HepG2 (cell line): ENCODE measurements around the gene NOL4L. TPM values are rescaled to one million over a fixed set of nuclear protein-coding genes. Genes with fewer than 3 reads are reported as not detected.

Experiments
- AGO2 ChIP-seq: fragments of 200-400 bp; formaldehyde crosslinking; optimal IDR thresholded peaks from 2 replicates; pipeline ENCODE3; 2017; ENCODE audit warnings: mild to moderate bottlenecking, low read depth, low read length, moderate library complexity
- JARID2 ChIP-seq: sonication (generic); formaldehyde crosslinking; IDR thresholded peaks from 2 replicates; pipeline ENCODE4 v1.8.1; 2023; ENCODE audit warnings: missing genetic modification reagents, inconsistent platforms; ENCODE audit not compliant: insufficient replicate concordance
- KDM6A ChIP-seq: IDR thresholded peaks from 2 replicates; pipeline ENCODE4 v1.6.1; 2016; ENCODE audit warnings: low read depth
- MAFF ChIP-seq: IDR thresholded peaks from 2 replicates; pipeline ENCODE4 v1.6.1; 2011; ENCODE audit warnings: low read depth, low read length, improper control_type of control experiment
- MAX ChIP-seq: IDR thresholded peaks from 2 replicates; pipeline ENCODE4 v1.6.1; 2012; ENCODE audit warnings: inconsistent platforms
- POLR2AphosphoS5 ChIP-seq: IDR thresholded peaks from 2 replicates; pipeline ENCODE4 v1.6.1; 2012; ENCODE audit warnings: low read depth, low read length
- PPARG ChIP-seq: conservative IDR thresholded peaks from 2 replicates; pipeline ENCODE4 v1.6.1; 2016; ENCODE audit warnings: missing biosample characterization, missing genetic modification reagents
- RNF219 ChIP-seq: sonication (generic); formaldehyde crosslinking; IDR thresholded peaks from 2 replicates; pipeline ENCODE4 v1.5.0; 2020; ENCODE audit warnings: mild to moderate bottlenecking, missing genetic modification reagents
- SRSF1 ChIP-seq: fragments of 200-400 bp; formaldehyde crosslinking; optimal IDR thresholded peaks from 2 replicates; pipeline ENCODE3; 2017; ENCODE audit warnings: mild to moderate bottlenecking, low read depth, low read length, moderate library complexity
- TBX3 ChIP-seq: fragments of 450-650 bp; IDR thresholded peaks from 2 replicates; pipeline ENCODE4 v1.6.1; 2017; ENCODE audit warnings: antibody characterized with exemption, mild to moderate bottlenecking, inconsistent platforms, borderline replicate concordance
- ZBTB49 ChIP-seq: sonication (generic); formaldehyde crosslinking; IDR thresholded peaks from 2 replicates; pipeline ENCODE4 v1.4.0; 2020; ENCODE audit warnings: missing genetic modification reagents, borderline replicate concordance
- ZNF563 ChIP-seq: sonication (generic); formaldehyde crosslinking; IDR thresholded peaks from 2 replicates; pipeline ENCODE4 v1.8.0; 2022; ENCODE audit warnings: mild to moderate bottlenecking, moderate library complexity, missing genetic modification reagents
- ZNF800 ChIP-seq: sonication (generic); formaldehyde crosslinking; IDR thresholded peaks from 2 replicates; pipeline ENCODE4 v1.4.0; 2020; ENCODE audit warnings: missing genetic modification reagents
- ZSCAN20 ChIP-seq: sonication (generic); formaldehyde crosslinking; IDR thresholded peaks from 2 replicates; pipeline ENCODE4 v1.4.0; 2020; ENCODE audit warnings: missing genetic modification reagents, mild to moderate bottlenecking, borderline replicate concordance
- polyA plus RNA-seq, 8 experiments: library from polyadenylated mRNA; depleted of rRNA in 3 of 8; stranded (reverse) in 7 of 8; unstranded in 1 of 8; fragments of >200 nt; fragmentation: Illumina TruSeq in 4 of 8; extraction: Trizol in 4 of 8; gene quantifications; 2 replicates each; pipeline versions ENCODE4 v1.2.1 to v1.2.3, GENCODE V29; 2011 to 2016; ENCODE audit warnings: low read depth in 4 of 8, missing spikeins in 1 of 8, mixed read lengths in 1 of 8; ENCODE audit not compliant: insufficient read depth in 1 of 8
- total RNA-seq, 5 experiments: library from RNA; depleted of rRNA; stranded (reverse); fragments of >200 nt; fragmentation: Illumina TruSeq; extraction: Trizol; gene quantifications; 2 replicates each; pipeline ENCODE4 v1.2.3, GENCODE V29; 2016; ENCODE audit warnings: low read depth in 1 of 5
- TF ChIP-seq, protein P1 (sequence below): sonication (generic); formaldehyde crosslinking; IDR thresholded peaks from 2 replicates; pipeline ENCODE4 v1.8.1; 2023; ENCODE audit warnings: mild to moderate bottlenecking, missing genetic modification reagents, borderline replicate concordance

Gene NOL4L
- total and polyA plus RNA-seq, 2 of the 13 experiments (the other 11 are each of a cell fraction or from before 2014, with no cell fraction given), result 16.6 to 35.4 TPM

DNA sequence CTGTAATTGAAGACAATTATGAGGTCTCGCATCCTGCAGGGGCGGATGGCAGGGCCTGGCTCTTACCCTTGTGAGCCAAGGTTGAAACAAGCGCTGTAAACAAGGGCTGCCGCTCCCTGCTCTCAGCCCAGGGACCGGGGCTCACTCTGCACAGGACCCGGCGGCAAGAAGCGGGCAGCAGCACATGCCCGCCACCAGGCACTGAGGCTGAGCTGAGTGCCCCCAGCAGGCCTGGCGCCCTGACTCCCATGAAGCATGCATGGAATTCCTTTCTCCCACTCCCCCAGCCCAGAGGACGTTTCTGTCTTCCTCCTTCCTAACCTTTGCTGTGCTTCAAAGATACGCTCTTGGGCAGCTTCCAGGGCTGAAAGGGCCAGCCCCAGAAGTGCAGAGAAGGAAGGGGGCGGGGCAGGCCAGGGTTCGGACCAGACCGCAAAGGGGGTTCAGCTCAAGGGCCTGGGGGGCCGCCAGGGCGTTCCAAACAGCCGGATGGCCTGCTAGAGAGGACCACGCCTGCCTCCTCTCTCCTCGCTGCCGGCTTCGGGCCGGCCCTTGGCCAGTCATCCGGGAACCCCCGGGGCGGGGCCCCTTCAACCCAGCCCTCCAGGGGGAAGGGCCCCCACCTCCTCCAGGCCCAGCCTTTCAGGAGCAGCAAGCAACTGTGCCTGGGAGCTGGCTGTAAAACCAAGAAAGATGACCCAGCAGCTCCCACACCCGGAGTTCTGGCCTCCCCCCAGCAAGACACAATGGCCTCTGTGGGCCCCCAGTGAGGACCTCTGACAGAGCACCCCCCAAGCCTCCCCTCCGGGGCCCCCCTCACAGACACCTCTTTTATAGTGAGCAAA is 109.9 kb downstream of the NOL4L start (continued):
- TF ChIP-seq RNF219 (CRISPR knock-in tag) (no peak), ZNF800 (peak; percentile 63; the same call in 1 of the 2 replicates), ZSCAN20 (CRISPR knock-in tag) (peak; percentile 58), ZBTB49 (CRISPR knock-in tag) (peak; percentile 60; the same call in 1 of the 2 replicates), ZNF563 (CRISPR knock-in tag) (peak; percentile 73), TBX3 (peak; percentile 7; the same call in 1 of the 2 replicates), AGO2 (peak; percentile 80), PPARG (CRISPR knock-in tag) (peak; percentile 63; the same call in 1 of the 2 replicates), MAX (peak; percentile 80), POLR2AphosphoS5 (peak; percentile 60), MAFF (no peak), JARID2 (CRISPR knock-in tag) (peak; percentile 86), SRSF1 (peak; percentile 97), KDM6A (CRISPR knock-in tag) (no peak; the same call in 1 of the 2 replicates)
- TF ChIP-seq, protein P1, sequence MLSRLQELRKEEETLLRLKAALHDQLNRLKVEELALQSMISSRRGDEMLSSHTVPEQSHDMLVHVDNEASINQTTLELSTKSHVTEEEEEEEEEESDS (CRISPR knock-in tag), result peak; percentile 84; the same call in 1 of the 2 replicates
